ENCODE results near the gene ZSWIM7. TPM values are rescaled to one million over a fixed set of nuclear protein-coding genes. Genes with fewer than 3 reads are reported as not detected.

ZSWIM7 gene
- total and polyA plus RNA-seq, 8 donors = 6.6 to 30.6 (median 12.0) TPM

DNA sequence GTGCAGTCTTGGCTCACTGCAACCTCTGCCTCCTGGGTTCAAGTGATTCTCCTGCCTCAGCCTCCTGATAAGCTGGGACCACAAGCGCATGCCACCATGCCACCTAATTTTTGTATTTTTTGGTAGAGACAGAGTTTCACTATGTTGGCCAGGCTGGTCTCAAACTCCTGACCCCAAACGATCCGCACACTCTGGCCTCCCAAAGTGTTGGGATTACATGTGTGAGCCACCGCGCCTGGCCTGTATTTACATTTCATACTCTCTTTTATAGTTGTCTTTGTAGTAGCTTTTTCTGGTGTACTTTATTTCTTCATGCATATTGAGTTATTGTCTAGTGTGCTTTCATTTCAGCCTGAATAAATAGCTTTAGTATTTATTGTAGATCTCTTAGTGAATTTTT is 64.6 kb downstream of the ZSWIM7 start:
- Histone ChIP-seq H3K9me3 (no peaks in the 10 kb centered on the region), H3K36me3 (no peaks in the 10 kb centered on the region), H3K27ac (no peak overlapping the region), H3K4me1 (no peaks in the 10 kb centered on the region), H3K4me3 (no peak overlapping the region), H3K27me3 (no peaks in the 10 kb centered on the region)
- DNase-seq = no peak
- intact Hi-C loops (cut with DNase I) = no loop called here
- FAIRE-seq = no peak
- TF ChIP-seq, protein P1, sequence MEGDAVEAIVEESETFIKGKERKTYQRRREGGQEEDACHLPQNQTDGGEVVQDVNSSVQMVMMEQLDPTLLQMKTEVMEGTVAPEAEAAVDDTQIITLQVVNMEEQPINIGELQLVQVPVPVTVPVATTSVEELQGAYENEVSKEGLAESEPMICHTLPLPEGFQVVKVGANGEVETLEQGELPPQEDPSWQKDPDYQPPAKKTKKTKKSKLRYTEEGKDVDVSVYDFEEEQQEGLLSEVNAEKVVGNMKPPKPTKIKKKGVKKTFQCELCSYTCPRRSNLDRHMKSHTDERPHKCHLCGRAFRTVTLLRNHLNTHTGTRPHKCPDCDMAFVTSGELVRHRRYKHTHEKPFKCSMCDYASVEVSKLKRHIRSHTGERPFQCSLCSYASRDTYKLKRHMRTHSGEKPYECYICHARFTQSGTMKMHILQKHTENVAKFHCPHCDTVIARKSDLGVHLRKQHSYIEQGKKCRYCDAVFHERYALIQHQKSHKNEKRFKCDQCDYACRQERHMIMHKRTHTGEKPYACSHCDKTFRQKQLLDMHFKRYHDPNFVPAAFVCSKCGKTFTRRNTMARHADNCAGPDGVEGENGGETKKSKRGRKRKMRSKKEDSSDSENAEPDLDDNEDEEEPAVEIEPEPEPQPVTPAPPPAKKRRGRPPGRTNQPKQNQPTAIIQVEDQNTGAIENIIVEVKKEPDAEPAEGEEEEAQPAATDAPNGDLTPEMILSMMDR (IDR thresholded peaks at IDR 0.05) = no peak
- WGBS, 2 donors = 94 to 95% methylated on average over 5 of the region's 5 CpGs
- no peak for ATAC-seq

DNA sequence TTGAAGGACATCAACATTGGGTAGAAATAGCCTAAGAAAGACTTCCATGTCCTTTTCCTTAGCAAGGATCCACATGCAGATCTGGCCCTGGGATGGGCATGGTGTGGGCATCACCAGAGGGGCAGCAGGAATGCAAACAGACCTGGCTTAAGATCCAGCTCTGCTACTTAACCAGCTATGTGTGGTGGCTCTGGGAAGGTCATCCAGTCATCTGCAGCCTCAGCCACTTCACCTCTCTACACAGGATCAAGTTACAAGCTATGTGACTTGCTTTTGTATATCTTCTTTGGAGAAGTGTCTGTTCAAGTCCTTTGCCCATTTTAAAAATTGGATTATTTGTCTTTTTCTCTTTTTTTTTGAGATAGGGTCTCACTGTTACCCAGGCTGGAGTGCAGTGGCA is 68.1 kb downstream of the ZSWIM7 start:
- no peak overlapping the region for H3K4me3 ChIP-seq
- H3K4me1 ChIP-seq = no peaks in the 10 kb centered on the region
- no peaks in the 10 kb centered on the region for H3K36me3 ChIP-seq
- DNase-seq (peak in 1 of 6 donors; percentile 3), ATAC-seq (no peak), FAIRE-seq (no peak)
- no peaks in the 10 kb centered on the region for H3K9me3 ChIP-seq
- no peak overlapping the region for H3K27ac ChIP-seq
- TF ChIP-seq, protein P1 (IDR thresholded peaks at IDR 0.05) = no peak
- intact Hi-C loops (cut with DNase I) = no loop called here
- H3K27me3 ChIP-seq = no peaks in the 10 kb centered on the region

DNA sequence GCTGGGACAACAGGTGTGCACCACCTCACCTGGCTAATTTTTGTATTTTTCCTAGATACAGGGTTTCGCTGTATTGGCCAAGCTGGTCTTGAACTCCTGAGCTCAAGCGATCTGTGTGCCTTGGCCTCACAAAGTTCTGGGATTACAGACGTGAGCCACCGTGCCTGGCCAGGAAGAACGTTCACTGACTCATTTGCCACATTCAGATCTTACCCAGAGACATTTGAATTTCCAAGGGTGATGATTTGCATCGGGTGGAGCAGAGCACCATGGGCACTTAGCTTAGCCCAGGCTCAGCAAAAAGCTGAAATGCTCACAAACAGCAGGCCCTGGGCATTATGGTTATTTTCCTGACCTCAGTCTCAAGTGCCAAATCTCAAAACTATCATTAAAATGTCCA is 69.1 kb downstream of the ZSWIM7 start:
- Histone ChIP-seq H3K27me3 (no peaks in the 10 kb centered on the region), H3K4me3 (no peak overlapping the region), H3K36me3 (no peaks in the 10 kb centered on the region), H3K27ac (no peak overlapping the region), H3K4me1 (no peaks in the 10 kb centered on the region), H3K9me3 (no peaks in the 10 kb centered on the region)
- ATAC-seq (no peak), DNase-seq (peak in 1 of 6 donors; percentile 6), FAIRE-seq (no peak)
- intact Hi-C loops (cut with DNase I) = no loop called here
- 76 to 85% methylated on average over 6 of the region's 6 CpGs for WGBS, 2 donors
- TF ChIP-seq, protein P1 (IDR thresholded peaks at IDR 0.05) = no peak

DNA sequence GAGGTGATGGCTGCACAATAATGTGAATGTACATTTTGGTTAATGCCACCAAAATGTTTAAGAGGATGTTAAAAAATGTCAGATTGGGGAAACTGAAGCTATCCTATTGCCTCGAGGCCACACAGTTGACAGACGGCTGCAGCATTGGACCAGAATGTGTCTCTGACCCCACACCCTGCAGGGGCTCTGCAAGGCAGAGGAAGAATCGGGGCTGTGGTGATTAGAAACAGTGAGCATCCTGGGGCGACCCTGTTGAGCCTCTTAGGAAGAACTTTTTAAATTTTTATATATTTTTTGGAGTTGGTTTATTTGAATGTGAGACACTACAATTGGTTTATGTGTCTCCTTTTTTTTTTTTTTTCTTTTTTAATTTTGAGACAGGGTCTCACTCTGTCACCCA is 69.6 kb downstream of the ZSWIM7 start:
- intact Hi-C loops (cut with DNase I) = no loop called here

DNA sequence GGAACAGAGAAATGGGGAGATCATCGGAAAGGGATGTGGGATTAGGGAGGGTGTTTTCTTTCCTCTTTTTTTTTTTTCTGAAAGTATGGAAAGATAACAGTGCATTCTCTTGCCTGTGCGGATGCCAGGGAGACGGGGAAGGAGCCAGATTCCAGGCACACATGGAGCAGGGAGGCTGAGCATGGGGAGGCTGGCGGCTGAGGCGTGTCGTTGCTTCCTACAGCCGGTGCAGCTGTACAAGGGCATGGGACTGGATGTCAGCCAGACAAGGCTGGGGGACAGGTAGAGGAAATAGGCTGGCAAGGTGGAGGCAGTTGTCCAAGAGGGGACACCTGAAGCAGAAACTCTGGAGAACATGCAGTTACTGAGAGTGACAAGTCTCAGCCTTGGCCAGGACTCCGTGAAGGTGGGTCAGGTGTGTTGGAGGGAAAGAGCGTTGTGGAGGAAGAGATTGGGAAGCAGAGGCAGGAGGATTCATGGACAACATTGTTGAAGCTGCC is 71.2 kb downstream of the ZSWIM7 start:
- no peak for FAIRE-seq
- Histone ChIP-seq H3K9me3 (no peaks in the 10 kb centered on the region), H3K4me1 (no peaks in the 10 kb centered on the region), H3K27ac (no peak overlapping the region), H3K4me3 (no peak overlapping the region), H3K36me3 (no peaks in the 10 kb centered on the region), H3K27me3 (no peaks in the 10 kb centered on the region)
- ATAC-seq = peak in 1 of 4 donors; percentile 22
- intact Hi-C loops (cut with DNase I) = no loop called here
- 37 to 40% methylated on average over 9 of the region's 9 CpGs for WGBS, 2 donors
- TF ChIP-seq, protein P1 (IDR thresholded peaks at IDR 0.05) = no peak
- peak in 1 of 6 donors; percentile 39 for DNase-seq

More for the DNA sequence above, 69.6 kb downstream of the ZSWIM7 start:
- Histone ChIP-seq H3K27ac (no peak overlapping the region), H3K4me1 (no peaks in the 10 kb centered on the region), H3K9me3 (no peaks in the 10 kb centered on the region), H3K27me3 (no peaks in the 10 kb centered on the region), H3K36me3 (no peaks in the 10 kb centered on the region), H3K4me3 (no peak overlapping the region)
- ATAC-seq (no peak), DNase-seq (peak in 1 of 6 donors; percentile 17), FAIRE-seq (no peak)
- 62% methylated on average over 4 of the region's 4 CpGs for WGBS, 2 donors
- TF ChIP-seq, protein P1 (IDR thresholded peaks at IDR 0.05) = no peak

Other genes with a start within 250 kb of the ZSWIM7 start
- gene ADORA2B, start 54.6 kb downstream of the ZSWIM7 start, total RNA-seq = 1 to 10 TPM in 4 of 6 donors, under 1 TPM in 2; 0.43 to 2.7 (median 1.1) TPM
- gene ADORA2B, start 54.6 kb downstream of the ZSWIM7 start, polyA plus RNA-seq = under 1 TPM; 0.27 to 0.80 TPM
- gene TTC19, start 120 bp upstream of the ZSWIM7 start, total RNA-seq = 10 to 100 TPM; 16.8 to 22.7 (median 19.3) TPM
- gene TTC19, start 120 bp upstream of the ZSWIM7 start, polyA plus RNA-seq = 10 to 100 TPM; 11.4 to 27.9 TPM
- gene NCOR1, start 215.8 kb upstream of the ZSWIM7 start, total RNA-seq = 10 to 100 TPM; 39.8 to 79.2 (median 49.5) TPM
- 100 to 1,000 TPM in 1 of 2 donors, 10 to 100 TPM in 1; 36.7 to 123 TPM for gene NCOR1, start 215.8 kb upstream of the ZSWIM7 start, polyA plus RNA-seq
- 10 to 100 TPM; 11.3 to 21.3 (median 13.8) TPM for gene PIGL, start 217.5 kb upstream of the ZSWIM7 start, total RNA-seq
- gene PIGL, start 217.5 kb upstream of the ZSWIM7 start, polyA plus RNA-seq = 10 to 100 TPM; 23.1 to 27.1 TPM